ENCODE results near the gene ZNF205. TPM values are rescaled to one million over a fixed set of nuclear protein-coding genes. Genes with fewer than 3 reads are reported as not detected.

The ZNF205 gene
- polyA plus RNA-seq, 3 donors, result 1.0 to 6.7 (median 1.3) TPM

DNA sequence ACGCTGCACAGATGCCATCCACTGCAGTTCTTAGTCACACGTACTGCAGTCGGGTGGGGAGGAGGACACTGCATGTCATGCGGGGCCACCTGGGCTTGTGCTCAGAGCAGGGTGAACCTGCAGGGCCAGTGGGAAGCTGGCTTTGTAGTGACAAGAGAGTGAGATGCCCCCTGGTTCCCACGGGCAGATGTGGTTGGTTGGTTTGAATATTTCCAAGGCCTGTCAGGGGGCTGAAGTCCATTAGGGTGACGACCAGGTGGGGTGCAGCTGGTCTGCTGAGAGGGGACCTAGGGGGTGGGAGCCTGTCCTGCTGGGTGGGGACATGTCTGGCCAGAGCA, 36.8 kb downstream of the ZNF205 start:
- Mint-ChIP-seq H3K4me1 (peaks cover 29% of the 10 kb centered on the region), H3K9me3 (peaks cover 0 to 10% (median 6%) of the 10 kb centered on the region in 7 donors), H3K4me3 (peak overlapping the region; percentile 87 to 91), H3K27ac (no peak overlapping the region), H3K27me3 (ENCODE audit: low read depth in 3 of 3) (peaks cover 28 to 47% (median 44%) of the 10 kb centered on the region in 3 donors), H3K36me3 (peaks cover 0 to 2% of the 10 kb centered on the region in 2 donors)
- H3K27me3 ChIP-seq (ENCODE audit: control insufficient read depth in 2 of 2, insufficient read depth in 2 of 2, low read length in 2 of 2), result peaks cover 4 to 32% of the 10 kb centered on the region in 2 donors
- no peaks in the 10 kb centered on the region for H3K36me3 ChIP-seq (replicated peaks in 1 of 2; ENCODE audit: control insufficient read depth in 1 of 2, insufficient read depth in 2 of 2, low read length in 2 of 2)
- TF ChIP-seq, protein P1, sequence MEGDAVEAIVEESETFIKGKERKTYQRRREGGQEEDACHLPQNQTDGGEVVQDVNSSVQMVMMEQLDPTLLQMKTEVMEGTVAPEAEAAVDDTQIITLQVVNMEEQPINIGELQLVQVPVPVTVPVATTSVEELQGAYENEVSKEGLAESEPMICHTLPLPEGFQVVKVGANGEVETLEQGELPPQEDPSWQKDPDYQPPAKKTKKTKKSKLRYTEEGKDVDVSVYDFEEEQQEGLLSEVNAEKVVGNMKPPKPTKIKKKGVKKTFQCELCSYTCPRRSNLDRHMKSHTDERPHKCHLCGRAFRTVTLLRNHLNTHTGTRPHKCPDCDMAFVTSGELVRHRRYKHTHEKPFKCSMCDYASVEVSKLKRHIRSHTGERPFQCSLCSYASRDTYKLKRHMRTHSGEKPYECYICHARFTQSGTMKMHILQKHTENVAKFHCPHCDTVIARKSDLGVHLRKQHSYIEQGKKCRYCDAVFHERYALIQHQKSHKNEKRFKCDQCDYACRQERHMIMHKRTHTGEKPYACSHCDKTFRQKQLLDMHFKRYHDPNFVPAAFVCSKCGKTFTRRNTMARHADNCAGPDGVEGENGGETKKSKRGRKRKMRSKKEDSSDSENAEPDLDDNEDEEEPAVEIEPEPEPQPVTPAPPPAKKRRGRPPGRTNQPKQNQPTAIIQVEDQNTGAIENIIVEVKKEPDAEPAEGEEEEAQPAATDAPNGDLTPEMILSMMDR (IDR thresholded peaks at IDR 0.05), result no peak
- peak overlapping the region in 1 of 3 experiments; percentile 93 for H3K4me3 ChIP-seq (replicated peaks in 1 of 3; ENCODE audit: low read depth in 2 of 3, low read length in 3 of 3)
- H2AFZ ChIP-seq (ENCODE audit: insufficient read depth, low read depth, low read length, poor library complexity, severe bottlenecking), result peak overlapping the region; percentile 91
- intact Hi-C loops (cut with micrococcal nuclease), result no loop called here
- DNase-seq, result no peak
- H3K4me2 ChIP-seq (replicated peaks; ENCODE audit: extremely low read depth, low read length, poor library complexity, severe bottlenecking), result peak overlapping the region; percentile 85
- H4K20me1 ChIP-seq (ENCODE audit: insufficient read depth, low read length), result no peaks in the 10 kb centered on the region
- H3K79me2 ChIP-seq (ENCODE audit: insufficient read depth, low read length), result no peaks in the 10 kb centered on the region
- H3K9me3 ChIP-seq (replicated peaks in 1 of 2; ENCODE audit: control insufficient read depth in 1 of 2, insufficient read depth in 1 of 2, low read length in 2 of 2), result no peaks in the 10 kb centered on the region
- WGBS (ENCODE audit: insufficient coverage), result 96% methylated on average over 6 of the region's 6 CpGs
- H3K4me1 ChIP-seq (ENCODE audit: control insufficient read depth in 1 of 2, insufficient read depth in 2 of 2, low read length in 2 of 2), result peaks cover 33 to 38% of the 10 kb centered on the region in 2 donors
- H3K9ac ChIP-seq (ENCODE audit: insufficient read depth, low read length, poor library complexity, severe bottlenecking), result peak overlapping the region; percentile 66
- H3K27ac ChIP-seq (ENCODE audit: low read depth in 1 of 2, low read length in 2 of 2), result no peak overlapping the region

DNA sequence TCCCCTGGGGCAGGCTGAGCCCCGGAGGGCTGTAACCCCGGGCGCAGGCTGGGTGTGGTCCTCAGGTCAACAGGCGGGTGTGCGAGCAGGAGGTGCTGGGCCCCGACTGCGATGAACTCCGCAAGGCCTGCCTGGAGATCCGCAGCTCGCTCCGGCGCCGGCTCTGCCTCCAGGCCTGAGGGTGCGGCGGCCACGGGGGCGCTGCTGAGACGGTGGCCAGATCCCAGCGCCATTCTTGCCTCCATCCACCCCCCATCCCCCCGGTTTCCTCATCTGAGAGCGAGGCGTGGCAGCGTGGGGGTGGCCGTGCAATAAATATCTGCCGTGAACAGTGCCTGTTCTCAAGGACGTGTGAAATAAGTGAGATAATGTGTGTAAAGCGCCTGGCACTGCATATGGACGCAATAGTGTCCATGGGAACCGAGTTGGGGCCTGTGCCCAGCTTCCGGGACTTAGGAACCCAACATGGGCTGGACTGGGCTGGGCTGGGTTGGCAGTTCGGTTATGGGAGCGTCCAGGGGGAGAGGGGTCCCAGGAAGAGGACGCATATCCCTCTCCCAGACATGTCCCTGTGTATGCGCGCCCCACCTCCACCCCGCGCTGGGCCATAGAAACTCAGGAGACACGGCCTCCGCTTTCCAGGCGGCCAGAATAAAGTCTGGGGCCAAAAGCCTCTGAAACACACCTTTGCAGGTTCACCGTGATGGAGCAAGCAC, 37.4 kb downstream of the ZNF205 start:
- H3K4me3 Mint-ChIP-seq, result peak overlapping the region; percentile 87 to 91
- peak overlapping the region; percentile 48 to 88 (median 80) for H3K27ac Mint-ChIP-seq
- H3K27ac ChIP-seq (ENCODE audit: low read depth in 1 of 2, low read length in 2 of 2), result peak overlapping the region; percentile 51 to 53
- peak overlapping the region; percentile 85 for H3K4me2 ChIP-seq (replicated peaks; ENCODE audit: extremely low read depth, low read length, poor library complexity, severe bottlenecking)
- peak overlapping the region; percentile 65 to 93 (median 74) for H3K4me3 ChIP-seq (replicated peaks in 1 of 3; ENCODE audit: low read depth in 2 of 3, low read length in 3 of 3)
- WGBS (ENCODE audit: insufficient coverage), result 1% methylated on average over 28 of the region's 41 CpGs
- DNase-seq, result peak; percentile 60 to 71 (median 66)
- TF ChIP-seq, protein P1 (IDR thresholded peaks at IDR 0.05), result peak; percentile 52
- intact Hi-C loops (cut with micrococcal nuclease), result loop anchor here in 1 of 2 donors (2.0 to 10.0 kb wide), 3 partner anchors 15 to 305 kb away; partner anchors contain the start of gene ZNF213
- peaks cover 29% of the 10 kb centered on the region for H3K4me1 Mint-ChIP-seq
- peak overlapping the region; percentile 91 for H2AFZ ChIP-seq (ENCODE audit: insufficient read depth, low read depth, low read length, poor library complexity, severe bottlenecking)
- H4K20me1 ChIP-seq (ENCODE audit: insufficient read depth, low read length), result no peaks in the 10 kb centered on the region
- H3K4me1 ChIP-seq (ENCODE audit: control insufficient read depth in 1 of 2, insufficient read depth in 2 of 2, low read length in 2 of 2), result peaks cover 33 to 38% of the 10 kb centered on the region in 2 donors
- peak overlapping the region; percentile 66 for H3K9ac ChIP-seq (ENCODE audit: insufficient read depth, low read length, poor library complexity, severe bottlenecking)
- H3K9me3 Mint-ChIP-seq, result peaks cover 0 to 10% (median 7%) of the 10 kb centered on the region in 7 donors
- peaks cover 32 to 53% (median 46%) of the 10 kb centered on the region in 3 donors for H3K27me3 Mint-ChIP-seq (ENCODE audit: low read depth in 3 of 3)
- peaks cover 0 to 2% of the 10 kb centered on the region in 2 donors for H3K36me3 Mint-ChIP-seq
- H3K9me3 ChIP-seq (replicated peaks in 1 of 2; ENCODE audit: control insufficient read depth in 1 of 2, insufficient read depth in 1 of 2, low read length in 2 of 2), result no peaks in the 10 kb centered on the region
- H3K36me3 ChIP-seq (replicated peaks in 1 of 2; ENCODE audit: control insufficient read depth in 1 of 2, insufficient read depth in 2 of 2, low read length in 2 of 2), result no peaks in the 10 kb centered on the region
- H3K79me2 ChIP-seq (ENCODE audit: insufficient read depth, low read length), result no peaks in the 10 kb centered on the region
- H3K27me3 ChIP-seq (ENCODE audit: control insufficient read depth in 2 of 2, insufficient read depth in 2 of 2, low read length in 2 of 2), result peaks cover 4 to 35% of the 10 kb centered on the region in 2 donors
